ENCODE measurements around the gene TFCP2.
"Not testable (repeated sequence)": the region's sequence is repeated elsewhere in the genome, so short reads cannot be mapped to it uniquely, and the experiment has no call there.

The TFCP2 gene, protein sequence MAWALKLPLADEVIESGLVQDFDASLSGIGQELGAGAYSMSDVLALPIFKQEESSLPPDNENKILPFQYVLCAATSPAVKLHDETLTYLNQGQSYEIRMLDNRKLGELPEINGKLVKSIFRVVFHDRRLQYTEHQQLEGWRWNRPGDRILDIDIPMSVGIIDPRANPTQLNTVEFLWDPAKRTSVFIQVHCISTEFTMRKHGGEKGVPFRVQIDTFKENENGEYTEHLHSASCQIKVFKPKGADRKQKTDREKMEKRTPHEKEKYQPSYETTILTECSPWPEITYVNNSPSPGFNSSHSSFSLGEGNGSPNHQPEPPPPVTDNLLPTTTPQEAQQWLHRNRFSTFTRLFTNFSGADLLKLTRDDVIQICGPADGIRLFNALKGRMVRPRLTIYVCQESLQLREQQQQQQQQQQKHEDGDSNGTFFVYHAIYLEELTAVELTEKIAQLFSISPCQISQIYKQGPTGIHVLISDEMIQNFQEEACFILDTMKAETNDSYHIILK

GRCh38 chr12:51172515-51173431 lies at the start of gene TFCP2:
TSS of gene TFCP2 (minus strand) at chr12:51173135. CDS start at chr12:51172422, 713 bp downstream.
- DNase-seq, result peak; percentile 94

- no peak for DNase-seq
Observed at GRCh38 chr12:51222461-51222860, 49.5 kb upstream of the TFCP2 start.

GRCh38 chr12:51219857-51220256 lies 46.9 kb upstream of the TFCP2 start:
- DNase-seq, result not testable (repeated sequence)

GRCh38 chr12:51219322-51219721 lies 46.4 kb upstream of the TFCP2 start:
- no peak for DNase-seq

DNA sequence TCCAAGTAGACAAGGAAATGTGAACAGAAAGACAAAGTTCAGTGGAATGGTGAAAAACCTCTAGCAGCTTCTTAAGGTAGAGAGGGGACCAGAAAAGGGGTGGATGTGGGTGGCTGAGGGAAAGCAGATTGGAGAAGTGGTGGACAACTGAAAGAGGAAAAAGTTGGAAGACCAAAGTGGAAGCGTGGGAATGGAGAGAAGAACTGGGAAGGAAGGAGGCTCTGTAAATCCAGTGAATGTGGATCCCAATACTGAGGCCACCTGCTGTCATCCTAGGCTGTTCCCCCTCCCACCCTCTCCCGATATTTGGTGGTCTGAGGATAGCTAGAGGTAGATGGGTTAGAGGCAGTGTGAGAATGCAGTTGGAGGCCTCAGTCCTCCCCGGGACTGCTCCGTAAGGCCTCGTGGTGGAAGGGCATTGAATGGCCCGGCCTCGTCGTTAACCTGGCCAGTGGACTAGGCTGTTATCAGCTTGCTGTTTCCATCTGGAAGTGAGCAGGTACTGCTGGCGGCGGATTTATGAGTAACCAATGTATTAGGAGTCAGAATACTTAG lies 45.7 kb upstream of the TFCP2 start:
- DNase-seq, result no peak

DNA sequence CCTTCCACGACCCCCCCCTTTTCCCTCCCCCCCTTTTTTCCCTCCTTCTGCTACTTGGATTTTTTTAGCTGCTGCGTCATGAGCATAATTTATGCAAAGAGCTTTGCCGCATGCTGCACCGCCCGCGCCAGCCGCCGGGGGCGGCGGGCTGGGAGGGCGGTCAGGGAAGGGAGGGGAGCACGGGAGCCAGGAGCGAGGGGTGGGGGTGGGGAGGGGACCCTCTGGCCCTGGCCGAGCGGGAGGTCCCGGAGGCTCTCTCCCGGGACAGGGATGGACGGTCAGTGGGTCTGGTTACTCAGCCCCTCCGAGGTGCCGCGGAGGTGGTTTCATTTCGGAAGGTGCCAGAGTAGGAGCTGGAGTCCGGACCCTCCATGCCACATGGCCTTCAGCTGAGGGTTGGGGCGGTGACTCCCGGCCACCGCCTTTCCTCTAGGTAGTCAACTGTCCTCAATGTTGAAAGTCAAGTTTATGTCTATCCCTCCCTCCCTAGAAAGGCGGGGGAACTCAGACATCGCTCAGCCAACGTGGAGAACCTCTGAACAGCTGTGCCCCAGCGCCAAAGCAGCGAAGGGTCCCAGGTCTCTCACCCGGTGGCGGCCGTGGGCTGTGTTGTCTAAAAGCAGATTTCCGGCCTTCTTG lies 45.2 kb upstream of the TFCP2 start, which contains the start of gene POU6F1:
Gene POU6F1 (minus strand): TSS at position 95 of the 639 bp plus-strand sequence. CDS start 11,226 bp downstream, outside the sequence.
- peak; percentile 81 for DNase-seq

DNA sequence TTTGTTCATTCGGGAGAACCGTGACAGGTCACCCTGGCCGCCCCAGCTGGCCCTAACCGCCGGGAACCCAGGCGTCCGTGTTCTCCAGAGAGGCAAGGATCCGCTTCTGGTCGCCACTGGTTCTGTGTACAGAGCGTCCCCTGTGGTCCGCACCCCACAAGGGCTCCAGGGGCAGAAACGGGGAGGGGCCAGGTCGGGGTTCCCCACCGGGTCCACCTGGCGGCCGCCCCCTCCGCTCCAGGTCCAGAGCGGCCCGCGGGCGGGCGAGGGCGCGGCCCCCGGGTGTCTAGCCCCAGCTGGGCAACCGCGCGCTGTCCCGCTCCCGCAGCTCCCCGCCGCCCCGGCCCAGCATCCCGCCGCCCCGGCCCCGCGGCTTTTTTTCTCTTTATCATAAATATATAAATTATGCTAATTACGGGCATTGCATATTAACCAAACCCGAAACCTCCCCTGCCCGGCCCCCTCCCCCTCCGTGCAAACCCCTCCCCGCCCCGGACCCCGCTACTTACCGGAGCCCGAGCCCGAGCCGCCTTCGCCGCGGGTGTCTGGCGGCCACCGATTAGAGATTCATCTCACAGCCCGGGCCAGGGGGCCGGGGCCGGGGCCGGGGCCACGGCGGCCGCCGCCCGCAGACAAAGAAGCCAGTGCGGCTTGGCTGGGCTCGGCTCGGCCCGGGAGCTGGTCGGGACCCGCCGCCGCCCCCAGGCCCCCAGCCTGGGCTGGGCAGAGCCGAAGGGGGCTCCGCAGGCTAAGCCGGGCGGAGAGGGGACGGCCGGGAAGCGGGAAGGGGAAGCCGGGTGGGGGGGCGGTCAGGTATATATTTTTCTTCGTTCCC lies 44.4 kb upstream of the TFCP2 start:
- DNase-seq, result peak; percentile 66

DNA sequence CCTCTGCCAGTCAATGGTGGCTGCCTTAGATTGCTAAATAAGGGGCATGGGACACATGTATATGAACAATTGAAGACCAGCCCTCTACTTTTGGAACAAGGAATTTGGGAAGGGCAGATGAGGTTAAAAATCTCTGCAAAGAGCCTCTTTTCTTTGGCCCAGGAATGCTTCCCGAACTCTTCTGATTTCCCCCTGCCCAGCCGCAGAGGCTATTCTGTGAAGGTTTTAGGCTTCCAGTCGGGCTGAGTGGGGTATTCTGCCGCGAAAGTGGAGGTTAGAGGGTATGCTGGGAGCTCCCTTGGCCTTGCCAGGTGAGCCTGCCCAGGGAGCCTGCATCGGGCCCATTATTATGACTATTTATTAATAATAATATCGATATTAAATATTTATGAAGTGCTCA lies 43.7 kb upstream of the TFCP2 start:
- DNase-seq, result no peak

DNA sequence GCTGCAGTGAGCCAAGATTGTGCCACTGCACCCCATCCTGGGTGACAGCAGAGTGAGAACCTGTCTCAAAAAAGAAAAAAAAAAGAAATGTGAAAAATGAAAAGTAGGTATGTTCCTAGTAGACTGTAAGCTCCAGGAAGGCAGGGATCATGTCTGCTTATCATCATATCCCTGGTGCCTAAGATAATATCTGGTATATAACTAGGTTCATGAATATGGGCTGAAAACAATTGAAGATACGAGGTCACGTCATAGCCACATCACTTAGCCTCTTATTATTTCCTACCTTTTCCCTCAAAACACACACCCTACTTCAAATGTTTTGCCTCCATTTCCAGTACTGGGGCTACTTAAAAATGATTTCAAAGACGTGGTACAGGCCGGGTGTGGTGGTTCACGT lies 42.0 kb upstream of the TFCP2 start:
- no peak for DNase-seq

DNA sequence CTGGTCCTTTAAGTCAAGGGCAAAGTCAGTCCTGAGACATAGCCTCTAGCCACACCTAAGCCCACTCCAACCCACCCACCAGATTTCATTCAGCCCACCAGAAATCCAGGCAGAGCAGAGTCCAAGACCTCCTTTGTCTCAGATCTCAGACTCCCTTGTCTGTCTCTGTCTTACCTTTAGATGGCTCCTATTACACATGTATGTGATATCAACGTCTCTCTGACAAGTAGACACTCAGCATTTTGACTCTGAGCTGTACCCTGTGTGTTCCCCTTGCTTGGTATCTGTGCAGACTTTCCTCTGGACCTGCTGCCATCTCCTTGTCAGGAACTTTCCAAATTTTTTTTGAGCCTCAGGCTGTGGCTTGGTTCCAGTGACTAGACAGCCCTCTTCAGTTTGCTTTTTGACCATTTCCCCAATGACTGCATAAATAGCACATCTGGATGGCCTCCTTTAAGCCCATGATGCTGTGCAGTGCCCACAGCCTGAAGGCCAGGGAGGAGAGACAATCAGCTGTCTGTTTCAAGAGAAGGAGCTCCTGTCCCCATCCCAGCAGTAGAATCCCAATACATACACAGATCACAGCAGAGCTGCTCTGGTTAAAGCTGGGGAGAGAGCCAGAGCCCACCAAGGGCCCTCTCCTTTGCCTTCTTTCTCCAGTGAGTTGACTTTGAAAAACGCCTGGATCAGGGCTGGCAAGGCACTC lies 37.9 kb upstream of the TFCP2 start:
- DNase-seq, result no peak

- DNase-seq, result no peak
Observed at GRCh38 chr12:51209259-51209658, 36.3 kb upstream of the TFCP2 start.

DNA sequence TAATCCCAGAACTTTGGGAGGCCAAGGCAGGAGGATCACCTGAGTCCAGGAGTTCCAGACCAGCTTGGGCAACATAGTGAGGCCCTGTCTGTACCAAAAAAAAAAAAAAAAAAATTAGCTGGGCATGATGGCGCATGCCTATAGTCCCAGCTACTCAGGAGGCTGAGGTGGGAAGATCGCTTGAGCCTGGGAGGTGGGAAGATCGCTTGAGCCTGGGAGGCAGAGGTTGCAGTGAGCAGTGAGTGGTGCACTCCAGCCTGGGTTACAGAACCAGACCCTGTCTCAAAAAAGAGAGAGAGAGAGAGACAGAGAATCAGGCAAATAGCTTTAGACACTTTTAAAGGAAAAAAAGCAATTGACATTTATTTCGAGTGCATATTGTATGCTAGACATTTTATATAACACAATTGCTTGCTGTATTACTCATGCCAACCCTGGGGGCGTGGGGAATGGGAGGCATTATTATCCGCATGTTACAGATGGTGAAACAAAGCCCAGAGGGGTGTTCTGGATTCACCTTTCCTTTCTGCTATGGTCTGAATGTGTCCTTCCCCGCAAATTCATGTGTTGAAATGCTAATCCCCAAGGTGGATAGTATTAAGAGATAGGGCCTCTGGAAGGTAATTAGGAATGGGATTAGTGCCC lies 35.2 kb upstream of the TFCP2 start:
- no peak for DNase-seq

- DNase-seq, result no peak
Observed at GRCh38 chr12:51205350-51205749, 32.4 kb upstream of the TFCP2 start.

DNA sequence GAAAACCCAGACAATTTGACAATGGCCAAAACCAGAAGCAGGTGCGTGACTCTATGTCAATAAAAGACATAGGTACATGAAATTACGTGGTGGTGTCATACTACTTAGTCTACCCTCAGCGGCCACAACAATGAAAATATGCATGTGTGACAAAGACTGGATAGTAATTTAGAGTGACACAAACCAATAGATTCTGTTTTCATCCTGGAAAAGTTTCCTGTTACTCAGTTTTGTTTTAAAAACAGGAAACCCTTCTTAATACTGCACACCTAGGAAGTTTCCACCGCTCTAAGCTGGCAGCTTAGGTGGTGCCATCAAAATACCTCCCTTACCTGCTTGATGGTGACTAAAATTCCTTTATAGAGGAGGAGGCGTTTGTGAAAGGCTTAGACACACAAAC lies 29.8 kb upstream of the TFCP2 start:
- no peak for DNase-seq

- no peak for DNase-seq
Observed at GRCh38 chr12:51200806-51201205, 27.9 kb upstream of the TFCP2 start.

DNA sequence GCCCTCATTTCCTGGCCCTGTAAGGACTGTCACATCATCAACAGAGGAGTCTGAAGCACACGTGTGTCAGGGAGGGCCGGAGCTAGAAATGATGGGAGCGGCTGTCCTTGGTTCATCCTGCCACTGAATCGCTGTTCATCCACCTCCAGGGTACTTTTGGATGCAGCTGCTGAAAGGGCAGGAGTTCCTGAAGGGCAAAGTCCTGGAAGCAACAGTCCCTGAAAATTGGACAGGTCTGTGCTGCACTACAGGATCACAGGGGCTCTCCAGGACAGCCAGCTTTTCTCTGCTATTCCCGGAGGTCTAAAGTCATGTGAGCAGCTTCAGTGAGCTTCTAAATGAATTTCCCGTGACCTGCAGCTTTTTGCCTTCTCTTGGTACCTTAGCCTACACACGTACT lies 27.2 kb upstream of the TFCP2 start:
- no peak for DNase-seq

DNA sequence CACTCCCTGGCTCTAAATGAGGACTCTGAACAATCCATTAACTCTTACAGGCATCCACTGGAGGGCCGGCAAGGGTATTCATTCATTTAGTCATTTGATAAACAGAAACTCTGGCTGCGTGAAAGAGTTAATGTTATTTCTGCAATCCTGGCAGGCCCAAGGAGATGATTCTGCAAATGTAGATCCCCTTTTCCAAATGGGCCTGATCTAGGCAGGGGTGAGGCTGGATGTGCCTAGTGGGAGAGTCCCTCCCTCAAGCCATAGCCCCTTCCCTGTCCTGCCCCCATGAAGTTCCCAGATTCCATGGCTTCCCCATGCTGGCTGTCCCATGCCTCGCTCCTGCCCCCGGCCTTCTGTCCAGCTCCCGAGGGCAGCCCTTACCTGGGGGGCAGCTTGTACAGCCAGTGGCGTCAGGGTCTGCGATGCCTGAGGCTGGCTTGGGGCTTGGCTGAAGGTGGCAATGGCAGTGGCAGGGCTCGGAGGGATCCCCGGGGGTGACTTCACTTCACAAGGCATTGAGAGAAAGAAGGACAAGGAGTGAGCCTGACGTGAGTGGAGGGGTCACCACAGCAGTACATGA lies 26.5 kb upstream of the TFCP2 start:
- DNase-seq, result no peak

- no peak for DNase-seq
Observed at GRCh38 chr12:51198568-51199365, 25.8 kb upstream of the TFCP2 start.

All from CD4-positive, alpha-beta T cell treated with Interferon gamma for 1 hour (primary cell).